Astrocyte (in vitro differentiated cells and primary cell): ENCODE data around the gene ZNF334. TPM values are rescaled to one million over a fixed set of nuclear protein-coding genes. Genes with fewer than 3 reads are reported as not detected.

Experiments
- DNase-seq: peaks from one replicate; pipeline ENCODE4 v3.0.0-alpha.2; 2010; ENCODE audit warnings: low read depth
- FAIRE-seq: peaks from 2 replicates; lab custom pipeline; 2011; peaks lifted over from hg19 to GRCh38; lab: Jason Lieb, UNC
- H2AFZ ChIP-seq: 2 replicates; pipeline ENCODE4 v1.6.0; 2012; ENCODE audit warnings: low read depth, low read length, inconsistent platforms
- H3K27ac ChIP-seq: 2 replicates; pipeline ENCODE4 v1.5.1; 2011; ENCODE audit warnings: low read depth, low read length, inconsistent platforms
- H3K27me3 ChIP-seq: 2 replicates; pipeline ENCODE4 v1.6.0; 2011; ENCODE audit warnings: low read length, inconsistent platforms; ENCODE audit not compliant: insufficient read depth
- H3K36me3 ChIP-seq: 2 replicates; pipeline ENCODE4 v1.5.1; 2011; ENCODE audit warnings: low read length, inconsistent platforms; ENCODE audit not compliant: insufficient read depth
- H3K4me1 ChIP-seq: 2 replicates; pipeline ENCODE4 v1.5.1; 2011; ENCODE audit warnings: low read length, inconsistent platforms; ENCODE audit not compliant: insufficient read depth
- H3K4me2 ChIP-seq: 2 replicates; pipeline ENCODE4 v1.6.0; 2012; ENCODE audit warnings: low read length, inconsistent platforms
- H3K4me3 ChIP-seq: 2 replicates; pipeline ENCODE4 v1.5.1; 2011; ENCODE audit warnings: low read depth, mild to moderate bottlenecking, low read length, inconsistent platforms; ENCODE audit not compliant: insufficient read depth
- H3K79me2 ChIP-seq: 2 replicates; pipeline ENCODE4 v1.6.0; 2012; ENCODE audit warnings: mild to moderate bottlenecking, low read length, inconsistent platforms; ENCODE audit not compliant: insufficient read depth
- H3K9ac ChIP-seq: 2 replicates; pipeline ENCODE4 v1.6.0; 2012; ENCODE audit warnings: mild to moderate bottlenecking, low read length, inconsistent platforms
- H3K9me3 ChIP-seq: 2 replicates; pipeline ENCODE4 v1.5.1; 2012; ENCODE audit warnings: low read depth, mild to moderate bottlenecking, low read length, inconsistent platforms; ENCODE audit not compliant: insufficient read depth
- H4K20me1 ChIP-seq: 2 replicates; pipeline ENCODE4 v1.6.0; 2012; ENCODE audit warnings: low read length, inconsistent platforms; ENCODE audit not compliant: insufficient read depth
- H3K27ac Mint-ChIP-seq: one replicate; pipeline ENCODE4 v1.8.0; 2021; ENCODE audit warnings: mild to moderate bottlenecking, mixed read lengths; ENCODE audit not compliant: unreplicated experiment
- H3K27me3 Mint-ChIP-seq: one replicate; pipeline ENCODE4 v1.8.0; 2021; ENCODE audit warnings: low read depth, mixed read lengths; ENCODE audit not compliant: unreplicated experiment
- H3K36me3 Mint-ChIP-seq: one replicate; pipeline ENCODE4 v1.8.0; 2021; ENCODE audit warnings: low read depth, mixed read lengths; ENCODE audit not compliant: unreplicated experiment
- H3K4me1 Mint-ChIP-seq: one replicate; pipeline ENCODE4 v1.8.0; 2021; ENCODE audit warnings: low read depth, mixed read lengths; ENCODE audit not compliant: unreplicated experiment
- H3K4me3 Mint-ChIP-seq: one replicate; pipeline ENCODE4 v1.8.0; 2021; ENCODE audit warnings: mild to moderate bottlenecking, moderate library complexity, mixed read lengths; ENCODE audit not compliant: unreplicated experiment
- H3K9me3 Mint-ChIP-seq: one replicate; pipeline ENCODE4 v1.8.0; 2021; ENCODE audit warnings: mild to moderate bottlenecking, mixed read lengths; ENCODE audit not compliant: unreplicated experiment
- CTCF ChIP-seq: IDR thresholded peaks from 2 replicates; pipeline ENCODE4 v1.5.1; 2011; ENCODE audit warnings: low read depth, mild to moderate bottlenecking, inconsistent platforms, low read length, moderate library complexity; ENCODE audit not compliant: insufficient read depth
- EZH2 ChIP-seq: IDR thresholded peaks from 2 replicates; pipeline ENCODE4 v1.6.1; 2012; ENCODE audit warnings: mild to moderate bottlenecking, low read length, inconsistent platforms; ENCODE audit not compliant: insufficient read depth
- total RNA-seq: library from RNA; stranded (reverse); gene quantifications from 2 replicates; pipeline ENCODE4 v1.2.1, GENCODE V29; 2021

The ZNF334 gene
- total RNA-seq, 1 donor from 2014 or later, result 9.3 TPM

GRCh38 chr20:46477225-46477624, 36.1 kb downstream of the ZNF334 start:
- H3K9me3 Mint-ChIP-seq, result peaks cover 7% of the 10 kb centered on the region
- no peaks in the 10 kb centered on the region for H3K27me3 ChIP-seq
- H3K36me3 Mint-ChIP-seq, result peaks cover 5% of the 10 kb centered on the region
- no peak overlapping the region for H3K4me3 ChIP-seq
- H3K79me2 ChIP-seq, result no peaks in the 10 kb centered on the region
- no peaks in the 10 kb centered on the region for H3K36me3 ChIP-seq
- no peak overlapping the region for H3K9ac ChIP-seq
- TF ChIP-seq CTCF (no peak), EZH2 (no peak)
- no peak overlapping the region for H3K4me3 Mint-ChIP-seq
- FAIRE-seq (no peak), DNase-seq (no peak)
- H3K27ac ChIP-seq, result no peak overlapping the region
- no peaks in the 10 kb centered on the region for H3K4me1 Mint-ChIP-seq
- no peak overlapping the region for H3K4me2 ChIP-seq
- H3K9me3 ChIP-seq, result no peaks in the 10 kb centered on the region
- H3K4me1 ChIP-seq, result no peaks in the 10 kb centered on the region
- no peaks in the 10 kb centered on the region for H3K27me3 Mint-ChIP-seq
- no peaks in the 10 kb centered on the region for H4K20me1 ChIP-seq
- H2AFZ ChIP-seq, result no peak overlapping the region
- no peak overlapping the region for H3K27ac Mint-ChIP-seq

GRCh38 chr20:46468508-46468907, 44.9 kb downstream of the ZNF334 start:
- Histone ChIP-seq H3K27ac (no peak overlapping the region), H3K27me3 (no peaks in the 10 kb centered on the region), H3K79me2 (no peaks in the 10 kb centered on the region), H3K4me3 (no peak overlapping the region), H3K9me3 (peaks cover 3% of the 10 kb centered on the region), H2AFZ (no peak overlapping the region), H4K20me1 (no peaks in the 10 kb centered on the region), H3K9ac (no peak overlapping the region), H3K4me1 (no peaks in the 10 kb centered on the region), H3K36me3 (no peaks in the 10 kb centered on the region), H3K4me2 (no peak overlapping the region)
- no peaks in the 10 kb centered on the region for H3K27me3 Mint-ChIP-seq
- H3K36me3 Mint-ChIP-seq, result peaks cover 2% of the 10 kb centered on the region
- TF ChIP-seq EZH2 (no peak), CTCF (no peak)
- DNase-seq, result no peak
- H3K27ac Mint-ChIP-seq, result no peak overlapping the region
- FAIRE-seq, result no peak
- no peak overlapping the region for H3K4me3 Mint-ChIP-seq
- peaks cover 1% of the 10 kb centered on the region for H3K9me3 Mint-ChIP-seq
- no peaks in the 10 kb centered on the region for H3K4me1 Mint-ChIP-seq

- H3K9me3 ChIP-seq, result peaks cover 3% of the 10 kb centered on the region
- no peak overlapping the region for H3K27ac ChIP-seq
- no peak overlapping the region for H2AFZ ChIP-seq
- H3K27ac Mint-ChIP-seq, result no peak overlapping the region
- H3K79me2 ChIP-seq, result no peaks in the 10 kb centered on the region
- no peak overlapping the region for H3K4me3 Mint-ChIP-seq
- TF ChIP-seq CTCF (no peak), EZH2 (no peak)
- peaks cover 5% of the 10 kb centered on the region for H3K36me3 Mint-ChIP-seq
- H3K4me3 ChIP-seq, result no peak overlapping the region
- no peaks in the 10 kb centered on the region for H3K4me1 Mint-ChIP-seq
- no peaks in the 10 kb centered on the region for H3K4me1 ChIP-seq
- no peaks in the 10 kb centered on the region for H4K20me1 ChIP-seq
- H3K27me3 ChIP-seq, result peaks cover 3% of the 10 kb centered on the region
- FAIRE-seq, result no peak
- DNase-seq, result no peak
- H3K4me2 ChIP-seq, result no peak overlapping the region
- H3K27me3 Mint-ChIP-seq, result no peaks in the 10 kb centered on the region
- H3K9ac ChIP-seq, result no peak overlapping the region
- H3K9me3 Mint-ChIP-seq, result peaks cover 5% of the 10 kb centered on the region
- H3K36me3 ChIP-seq, result no peaks in the 10 kb centered on the region
Observed at GRCh38 chr20:46464451-46464850, 48.9 kb downstream of the ZNF334 start.
